K562 (cell line): ENCODE results near the gene GALK2. TPM values are rescaled to one million over a fixed set of nuclear protein-coding genes. Genes with fewer than 3 reads are reported as not detected.
A peak's percentile ranks its signal among the peaks of the same experiment; 100 is the strongest.

Experiments used
- CBFB ChIP-seq: sonication (generic); formaldehyde crosslinking; IDR thresholded peaks from 2 replicates; pipeline ENCODE4 v1.4.0; 2020; ENCODE audit warnings: mild to moderate bottlenecking, missing genetic modification reagents
- CCAR2 ChIP-seq: fragments of 200-400 bp; formaldehyde crosslinking; IDR thresholded peaks from 2 replicates; pipeline ENCODE4 v1.6.1; 2017; ENCODE audit warnings: mild to moderate bottlenecking, low read depth, low read length
- DNMT1 ChIP-seq: fragments of 450-650 bp; IDR thresholded peaks from 2 replicates; pipeline ENCODE4 v1.6.1; 2016; ENCODE audit warnings: antibody characterized with exemption, mild to moderate bottlenecking
- ETV5 ChIP-seq: sonication (generic); formaldehyde crosslinking; IDR thresholded peaks from 2 replicates; pipeline ENCODE4 v1.4.0; 2020; ENCODE audit warnings: low read depth, mild to moderate bottlenecking, missing genetic modification reagents
- HDGF ChIP-seq: fragments of 450-650 bp; IDR thresholded peaks from 2 replicates; pipeline ENCODE4 v1.6.1; 2016
- HNRNPUL1 ChIP-seq: fragments of 200-400 bp; formaldehyde crosslinking; IDR thresholded peaks from 2 replicates; pipeline ENCODE4 v1.6.1; 2017; ENCODE audit warnings: low read length
- KAT8 ChIP-seq: fragments of 450-650 bp; IDR thresholded peaks from 2 replicates; pipeline ENCODE4 v1.6.1; 2016; ENCODE audit warnings: low read depth, mild to moderate bottlenecking
- MECOM ChIP-seq: fragments of 250-450 bp; sonication (Bioruptor Pico); IDR thresholded peaks from 2 replicates; pipeline ENCODE4 v1.8.0; 2022; ENCODE audit warnings: inconsistent platforms
- MYNN ChIP-seq, 2 experiments: sonication (generic); formaldehyde crosslinking in 1 of 2; IDR thresholded peaks; 2 replicates each; pipeline versions ENCODE4 v1.5.0 to v1.6.1; 2016 to 2020; ENCODE audit warnings: antibody characterized with exemption in 1 of 2, missing genetic modification reagents in 1 of 2
- NFE2 ChIP-seq: IDR thresholded peaks from 2 replicates; pipeline ENCODE4 v1.6.1; 2014; ENCODE audit warnings: antibody characterized with exemption, low read depth
- RFX5 ChIP-seq: IDR thresholded peaks from 2 replicates; pipeline ENCODE4 v1.6.1; 2011; ENCODE audit warnings: low read depth, mild to moderate bottlenecking, improper control_type of control experiment, low read length
- SMARCE1 ChIP-seq: fragments of 450-650 bp; IDR thresholded peaks from 2 replicates; pipeline ENCODE4 v1.7.1; 2016; ENCODE audit warnings: mild to moderate bottlenecking
- YY1 ChIP-seq, 3 experiments: IDR thresholded peaks; 2 replicates each; pipeline ENCODE4 v1.6.1; 2011; ENCODE audit warnings: low read length in 2 of 3, mild to moderate bottlenecking in 2 of 3, moderate library complexity in 2 of 3, borderline replicate concordance in 1 of 3, control low read depth in 1 of 3, low read depth in 1 of 3; ENCODE audit not compliant: insufficient read depth in 3 of 3, insufficient replicate concordance in 2 of 3, control insufficient read depth in 1 of 3, insufficient read length in 1 of 3; ENCODE audit errors: extremely low read depth in 1 of 3
- ZNF395 ChIP-seq: fragments of 200-800 bp; sonication (Bioruptor generic); IDR thresholded peaks from 2 replicates; pipeline ENCODE4 v1.6.1; 2017; ENCODE audit warnings: missing genetic modification characterization, missing compliant biosample characterization
- ZNF583 ChIP-seq: fragments of 250-450 bp; sonication (Bioruptor Pico); IDR thresholded peaks from 2 replicates; pipeline ENCODE4 v1.4.0; 2020
- ZNF644 ChIP-seq: fragments of 200-800 bp; sonication (Bioruptor generic); IDR thresholded peaks from 2 replicates; pipeline ENCODE4 v1.6.1; 2016; ENCODE audit warnings: low read depth, missing genetic modification characterization, missing compliant biosample characterization
- ZNF655 ChIP-seq: fragments of 250-450 bp; sonication (Bioruptor Pico); IDR thresholded peaks from 2 replicates; pipeline ENCODE4 v1.5.0; 2021
- ZNF76 ChIP-seq: fragments of 250-450 bp; sonication (Bioruptor Pico); IDR thresholded peaks from 2 replicates; pipeline ENCODE4 v1.4.0; 2020; ENCODE audit warnings: mild to moderate bottlenecking, moderate library complexity, borderline replicate concordance
- ZNF830 ChIP-seq: fragments of 250-450 bp; sonication (Bioruptor Pico); IDR thresholded peaks from 2 replicates; pipeline ENCODE4 v1.5.0; 2021; ENCODE audit warnings: mild to moderate bottlenecking
- polyA plus RNA-seq, 8 experiments: library from polyadenylated mRNA; depleted of rRNA in 4 of 8; stranded (reverse) in 5 of 8; unstranded in 3 of 8; fragments of >200 nt; fragmentation: Nextera tagmentation in 2 of 8; fragmentation: Illumina TruSeq in 1 of 8; extraction: Ambion mirVana in 2 of 8; extraction: Trizol in 1 of 8; gene quantifications; 2 replicates each; pipeline versions ENCODE4 v1.2.1 to v1.2.3, GENCODE V29; 2011 to 2014; ENCODE audit warnings: inconsistent platforms in 1 of 8, missing spikeins in 1 of 8
- total RNA-seq, 7 experiments: library from RNA; depleted of rRNA in 6 of 7; stranded (reverse); fragments of >200 nt in 6 of 7; fragmentation: Illumina TruSeq in 2 of 7; extraction: Trizol in 2 of 7; gene quantifications; 2 replicates each; pipeline versions ENCODE4 v1.2.1 to v1.2.3, GENCODE V29; 2011 to 2021; ENCODE audit warnings: low replicate concordance in 1 of 7
- TF ChIP-seq, protein P1 (sequence below): sonication (generic); formaldehyde crosslinking; IDR thresholded peaks from 2 replicates; pipeline ENCODE4 v1.8.1; 2023; ENCODE audit warnings: mild to moderate bottlenecking, missing genetic modification reagents
- TF ChIP-seq, protein P2 (sequence below): fragments of 150-350 bp; conservative IDR thresholded peaks from 2 replicates; pipeline ENCODE4 v1.6.1; 2014; ENCODE audit warnings: low read length

GALK2 gene
- total and polyA plus RNA-seq, 9 of the 15 experiments (the other 6 are each of a cell fraction or from before 2014, with no cell fraction given): 32.8 to 82.0 (median 54.4) TPM

- TF ChIP-seq ZNF655 (CRISPR knock-in tag) (no peak), HDGF (no peak), KAT8 (no peak), ZNF395 (peak; percentile 46; the same call in 1 of the 2 replicates), HNRNPUL1 (no peak), SMARCE1 (peak; percentile 45; the same call in 1 of the 2 replicates), ZNF76 (CRISPR knock-in tag) (0 out of 2 replicates have a peak, but pooled peaks have one; percentile 43), ZNF644 (tag) (0 out of 2 replicates have a peak, but pooled peaks have one; percentile 44), RFX5 (no peak), MECOM (CRISPR knock-in tag) (no peak), CBFB (CRISPR knock-in tag) (0 out of 2 replicates have a peak, but pooled peaks have one; percentile 35), ZNF830 (0 out of 2 replicates have a peak, but pooled peaks have one; percentile 11), NFE2 (peak; percentile 31; the same call in 1 of the 2 replicates), CCAR2 (0 out of 2 replicates have a peak, but pooled peaks have one; percentile 59), DNMT1 (no peak), ZNF583 (CRISPR knock-in tag) (no peak), MYNN (IDR thresholded peaks at IDR 0.05) (no peak), MYNN (CRISPR knock-in tag; IDR thresholded peaks at IDR 0.05) (no peak), ETV5 (CRISPR knock-in tag) (peak; percentile 60; the same call in 1 of the 2 replicates), YY1 (IDR thresholded peaks at IDR 0.05; ENCODE audit: borderline replicate concordance in 1 of 3, control insufficient read depth in 1 of 3, extremely low read depth in 1 of 3, insufficient read depth in 3 of 3, insufficient read length in 1 of 3, insufficient replicate concordance in 2 of 3, low read depth in 1 of 3, low read length in 2 of 3) (peak; percentile 57 to 92 (median 86))
- TF ChIP-seq, protein P1, sequence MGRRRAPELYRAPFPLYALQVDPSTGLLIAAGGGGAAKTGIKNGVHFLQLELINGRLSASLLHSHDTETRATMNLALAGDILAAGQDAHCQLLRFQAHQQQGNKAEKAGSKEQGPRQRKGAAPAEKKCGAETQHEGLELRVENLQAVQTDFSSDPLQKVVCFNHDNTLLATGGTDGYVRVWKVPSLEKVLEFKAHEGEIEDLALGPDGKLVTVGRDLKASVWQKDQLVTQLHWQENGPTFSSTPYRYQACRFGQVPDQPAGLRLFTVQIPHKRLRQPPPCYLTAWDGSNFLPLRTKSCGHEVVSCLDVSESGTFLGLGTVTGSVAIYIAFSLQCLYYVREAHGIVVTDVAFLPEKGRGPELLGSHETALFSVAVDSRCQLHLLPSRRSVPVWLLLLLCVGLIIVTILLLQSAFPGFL (CRISPR knock-in tag): no peak
- TF ChIP-seq, protein P2, sequence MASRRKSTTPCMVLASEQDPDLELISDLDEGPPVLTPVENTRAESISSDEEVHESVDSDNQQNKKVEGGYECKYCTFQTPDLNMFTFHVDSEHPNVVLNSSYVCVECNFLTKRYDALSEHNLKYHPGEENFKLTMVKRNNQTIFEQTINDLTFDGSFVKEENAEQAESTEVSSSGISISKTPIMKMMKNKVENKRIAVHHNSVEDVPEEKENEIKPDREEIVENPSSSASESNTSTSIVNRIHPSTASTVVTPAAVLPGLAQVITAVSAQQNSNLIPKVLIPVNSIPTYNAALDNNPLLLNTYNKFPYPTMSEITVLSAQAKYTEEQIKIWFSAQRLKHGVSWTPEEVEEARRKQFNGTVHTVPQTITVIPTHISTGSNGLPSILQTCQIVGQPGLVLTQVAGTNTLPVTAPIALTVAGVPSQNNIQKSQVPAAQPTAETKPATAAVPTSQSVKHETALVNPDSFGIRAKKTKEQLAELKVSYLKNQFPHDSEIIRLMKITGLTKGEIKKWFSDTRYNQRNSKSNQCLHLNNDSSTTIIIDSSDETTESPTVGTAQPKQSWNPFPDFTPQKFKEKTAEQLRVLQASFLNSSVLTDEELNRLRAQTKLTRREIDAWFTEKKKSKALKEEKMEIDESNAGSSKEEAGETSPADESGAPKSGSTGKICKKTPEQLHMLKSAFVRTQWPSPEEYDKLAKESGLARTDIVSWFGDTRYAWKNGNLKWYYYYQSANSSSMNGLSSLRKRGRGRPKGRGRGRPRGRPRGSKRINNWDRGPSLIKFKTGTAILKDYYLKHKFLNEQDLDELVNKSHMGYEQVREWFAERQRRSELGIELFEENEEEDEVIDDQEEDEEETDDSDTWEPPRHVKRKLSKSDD: peak; percentile 90; the same call in 1 of the 2 replicates
These were observed 14.8 kb upstream of the GALK2 start, which contains the start of gene COPS2 (continued) for GRCh38 chr15:49155110-49155833.
